Amygdala (tissue), 56 donors: ENCODE measurements around the gene ASAP3.
"Not testable (repeated sequence)": the region's sequence is repeated elsewhere in the genome, so short reads cannot be mapped to it uniquely, and the experiment has no call there.

Experiments used
- DNase-seq, 56 donors: peaks; one replicate each; lab custom pipeline; 2025; lab: John Stamatoyannopoulos, UW

ASAP3 gene

DNA sequence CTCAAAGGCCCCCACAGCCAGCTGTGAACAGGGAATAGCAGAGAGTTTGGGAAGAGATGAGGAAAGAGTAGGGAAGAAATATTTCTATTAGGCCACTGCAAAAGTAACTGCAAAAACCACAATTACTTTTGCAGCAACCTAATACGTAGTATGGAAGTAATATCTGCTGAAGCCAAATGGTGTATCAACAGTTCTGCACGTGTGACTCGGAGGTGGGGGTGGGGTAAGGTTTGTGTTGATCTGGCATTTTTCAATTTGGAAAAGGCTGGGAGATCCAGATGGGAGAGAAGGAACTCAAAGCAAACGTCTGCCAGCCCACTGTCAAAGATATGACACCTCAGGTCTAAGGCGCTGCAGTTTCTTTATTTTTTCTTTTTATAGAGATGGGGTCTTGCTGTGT lies 103.3 kb downstream of the ASAP3 start:
- DNase-seq = no peak

DNA sequence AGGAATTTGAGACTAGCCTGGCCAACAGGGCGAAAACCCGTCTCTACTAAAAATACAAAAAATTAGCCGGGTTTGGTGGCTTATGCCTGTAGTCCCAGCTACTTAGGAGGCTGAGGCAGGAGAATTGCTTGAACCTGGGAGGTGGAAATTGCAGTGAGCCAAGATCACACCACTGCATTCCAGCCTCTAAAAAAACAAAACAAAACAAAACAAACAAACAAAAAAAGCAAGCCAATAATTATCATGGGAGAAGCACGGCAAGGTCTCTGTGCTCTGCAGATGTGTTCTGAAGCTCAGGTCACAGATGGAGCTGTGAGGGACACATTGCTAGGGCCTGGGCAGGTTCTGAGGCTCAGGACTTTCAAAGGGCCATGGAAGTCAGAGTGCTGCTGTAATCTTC lies 103.7 kb downstream of the ASAP3 start:
- DNase-seq = not testable (repeated sequence)
